GM23338 (cell line): ENCODE data around the gene LNPEP. TPM values are rescaled to one million over a fixed set of nuclear protein-coding genes. Genes with fewer than 3 reads are reported as not detected.

Experiments used
- ATAC-seq: fragments of 200-7000 bp; cut with Tn5 transposase; 3 replicates; pipeline ENCODE4 v1.9.1; 2020
- DNase-seq: peaks from one replicate; pipeline ENCODE4 v3.0.0-alpha.2; 2015; ENCODE audit warnings: low spot score
- H2AFZ ChIP-seq: fragments of 200-600 bp; sonication (generic); 2 replicates; pipeline ENCODE4 v1.8.0; 2016; ENCODE audit warnings: antibody characterized with exemption, mild to moderate bottlenecking, moderate library complexity
- H3F3A ChIP-seq: fragments of 200-600 bp; sonication (generic); replicated peaks from 2 replicates; pipeline ENCODE4 v1.8.0; 2017; ENCODE audit warnings: antibody characterized with exemption, mixed run types, low read depth
- H3K27ac ChIP-seq: fragments of 200-600 bp; sonication (generic); 2 replicates; pipeline ENCODE4 v1.6.1; 2016; ENCODE audit warnings: low read depth
- H3K27me3 ChIP-seq: fragments of 200-600 bp; sonication (generic); 2 replicates; pipeline ENCODE4 v1.8.0; 2016; ENCODE audit warnings: mild to moderate bottlenecking, mixed run types, moderate library complexity; ENCODE audit not compliant: insufficient read depth
- H3K36me3 ChIP-seq: fragments of 200-600 bp; sonication (generic); 2 replicates; pipeline ENCODE4 v1.8.0; 2016; ENCODE audit warnings: mild to moderate bottlenecking; ENCODE audit not compliant: insufficient read depth
- H3K4me1 ChIP-seq: fragments of 200-600 bp; sonication (generic); 2 replicates; pipeline ENCODE4 v1.8.0; 2016; ENCODE audit warnings: mild to moderate bottlenecking, moderate library complexity; ENCODE audit not compliant: insufficient read depth
- H3K4me2 ChIP-seq: fragments of 200-600 bp; sonication (generic); 2 replicates; pipeline ENCODE4 v1.7.1; 2017; ENCODE audit warnings: mixed run types
- H3K4me3 ChIP-seq: fragments of 200-600 bp; sonication (generic); 2 replicates; pipeline ENCODE4 v1.6.1; 2016; ENCODE audit warnings: mixed run types
- H3K79me2 ChIP-seq: fragments of 200-600 bp; sonication (generic); replicated peaks from 2 replicates; pipeline ENCODE4 v1.8.0; 2017; ENCODE audit warnings: mild to moderate bottlenecking; ENCODE audit not compliant: insufficient read depth
- H3K9me2 ChIP-seq: fragments of 200-600 bp; sonication (generic); 2 replicates; pipeline ENCODE4 v1.8.0; 2017; ENCODE audit not compliant: insufficient read depth
- H4K20me1 ChIP-seq: fragments of 200-600 bp; sonication (generic); replicated peaks from 2 replicates; pipeline ENCODE4 v1.8.0; 2017; ENCODE audit warnings: mild to moderate bottlenecking; ENCODE audit not compliant: insufficient read depth
- H3K27ac Mint-ChIP-seq: 2 replicates; pipeline ENCODE4 v1.8.0; 2020; ENCODE audit warnings: inconsistent platforms, mild to moderate bottlenecking, moderate library complexity, mixed read lengths
- H3K27me3 Mint-ChIP-seq: 3 replicates; pipeline ENCODE4 v1.8.0; 2022; ENCODE audit warnings: low read depth, mild to moderate bottlenecking, moderate library complexity, mixed read lengths, inconsistent platforms; ENCODE audit not compliant: insufficient read depth, poor library complexity
- H3K36me3 Mint-ChIP-seq: 3 replicates; pipeline ENCODE4 v1.8.0; 2021; ENCODE audit warnings: low read depth, mild to moderate bottlenecking, inconsistent platforms, moderate library complexity, mixed read lengths
- H3K4me1 Mint-ChIP-seq: 3 replicates; pipeline ENCODE4 v1.8.0; 2020; ENCODE audit warnings: mild to moderate bottlenecking, inconsistent platforms, mixed read lengths
- H3K4me3 Mint-ChIP-seq: 3 replicates; pipeline ENCODE4 v1.8.0; 2021; ENCODE audit warnings: moderate library complexity, mild to moderate bottlenecking, inconsistent platforms, mixed read lengths
- H3K9me3 Mint-ChIP-seq: 3 replicates; pipeline ENCODE4 v1.8.0; 2020; ENCODE audit warnings: moderate library complexity, mild to moderate bottlenecking, inconsistent platforms, mixed read lengths
- CTCF ChIP-seq, 2 experiments: fragments of 200-600 bp in 1 of 2; sonication (generic) in 1 of 2; conservative IDR thresholded peaks; 2 replicates each; pipeline versions ENCODE4 v1.5.1 to v1.6.1; 2016 to 2017; ENCODE audit warnings: antibody characterized with exemption in 2 of 2, low read depth in 2 of 2, mild to moderate bottlenecking in 2 of 2, moderate library complexity in 1 of 2
- EZH2 ChIP-seq: fragments of 200-600 bp; sonication (generic); IDR thresholded peaks from one replicate; pipeline ENCODE4 v1.8.0; 2017; ENCODE audit warnings: antibody characterized with exemption, mild to moderate bottlenecking, low read depth; ENCODE audit not compliant: unreplicated experiment
- EZH2phosphoT487 ChIP-seq: fragments of 200-600 bp; sonication (generic); IDR thresholded peaks from one replicate; pipeline ENCODE4 v1.8.1; 2018; ENCODE audit warnings: antibody characterized with exemption; ENCODE audit not compliant: unreplicated experiment
- JUNB ChIP-seq: IDR thresholded peaks from one replicate; pipeline ENCODE4 v1.6.1; 2016; ENCODE audit warnings: antibody characterized with exemption; ENCODE audit not compliant: unreplicated experiment
- NANOG ChIP-seq: IDR thresholded peaks from 2 replicates; pipeline ENCODE4 v1.6.1; 2016; ENCODE audit warnings: antibody characterized with exemption, borderline replicate concordance
- POLR2AphosphoS5 ChIP-seq: IDR thresholded peaks from 2 replicates; pipeline ENCODE4 v1.6.1; 2016; ENCODE audit warnings: antibody characterized with exemption, low read depth
- REST ChIP-seq: IDR thresholded peaks from one replicate; pipeline ENCODE4 v1.6.1; 2018; ENCODE audit warnings: antibody characterized with exemption; ENCODE audit not compliant: unreplicated experiment
- STAT1 ChIP-seq: IDR thresholded peaks from one replicate; pipeline ENCODE4 v1.6.1; 2016; ENCODE audit warnings: antibody characterized with exemption; ENCODE audit not compliant: unreplicated experiment
- ZNF114 ChIP-seq: fragments of 250-450 bp; sonication (Bioruptor Pico); IDR thresholded peaks from 2 replicates; pipeline ENCODE4 v1.5.0; 2020; ENCODE audit warnings: mild to moderate bottlenecking, moderate library complexity
- ZNF331 ChIP-seq: fragments of 250-450 bp; sonication (Bioruptor Pico); IDR thresholded peaks from 2 replicates; pipeline ENCODE4 v1.5.0; 2020; ENCODE audit warnings: low read depth, mild to moderate bottlenecking, moderate library complexity
- ZNF462 ChIP-seq: fragments of 250-450 bp; sonication (Bioruptor Pico); IDR thresholded peaks from 2 replicates; pipeline ENCODE4 v1.5.0; 2020; ENCODE audit warnings: mild to moderate bottlenecking, moderate library complexity
- polyA plus RNA-seq: library from polyadenylated mRNA; unstranded; fragments of >200 nt; fragmentation: Nextera tagmentation; extraction: Ambion mirVana; gene quantifications from 2 replicates; pipeline ENCODE4 v1.2.1, GENCODE V29; 2016
- total RNA-seq: library from RNA; depleted of rRNA; stranded (reverse); fragments of >200 nt; shearing (Covaris generic); gene quantifications from 2 replicates; pipeline ENCODE4 v1.2.3, GENCODE V29; 2014

LNPEP gene
- total and polyA plus RNA-seq, 2 experiments from 2014 or later = 1.2 to 8.3 TPM

GRCh38 chr5:96940586-96940985, 4.7 kb downstream of the LNPEP start:
- H3K36me3 Mint-ChIP-seq = no peaks in the 10 kb centered on the region
- peaks cover 9% of the 10 kb centered on the region for H3K27me3 Mint-ChIP-seq
- H3K27ac Mint-ChIP-seq = no peak overlapping the region
- Histone ChIP-seq H4K20me1 (no peaks in the 10 kb centered on the region), H3K36me3 (no peaks in the 10 kb centered on the region), H3K79me2 (peaks cover 7% of the 10 kb centered on the region), H3K4me3 (no peak overlapping the region), H3K4me1 (peaks cover 19% of the 10 kb centered on the region; the same call in 1 of the 2 replicates), H2AFZ (no peak overlapping the region), H3K27ac (no peak overlapping the region), H3K9me2 (0 out of 2 replicates have a peak, but pooled peaks cover 3% of the 10 kb centered on the region), H3K27me3 (peaks cover 23% of the 10 kb centered on the region), H3K4me2 (no peak overlapping the region), H3F3A (no peaks in the 10 kb centered on the region)
- no peak for DNase-seq
- H3K9me3 Mint-ChIP-seq = no peaks in the 10 kb centered on the region
- TF ChIP-seq EZH2phosphoT487 = no peak
- TF ChIP-seq EZH2 = no peak
- no peak for TF ChIP-seq CTCF (conservative IDR thresholded peaks at IDR 0.05; ENCODE audit: low read depth in 2 of 2)
- no peak for TF ChIP-seq JUNB
- no peak for TF ChIP-seq REST
- TF ChIP-seq NANOG = no peak
- no peak for ATAC-seq
- no peak overlapping the region for H3K4me3 Mint-ChIP-seq
- peaks cover 18% of the 10 kb centered on the region for H3K4me1 Mint-ChIP-seq

GRCh38 chr5:96941140-96941539, 5.3 kb downstream of the LNPEP start:
- Mint-ChIP-seq H3K9me3 (no peaks in the 10 kb centered on the region), H3K4me3 (no peak overlapping the region), H3K27me3 (peaks cover 8% of the 10 kb centered on the region), H3K4me1 (peaks cover 18% of the 10 kb centered on the region), H3K36me3 (no peaks in the 10 kb centered on the region), H3K27ac (no peak overlapping the region)
- Histone ChIP-seq H3K4me1 (peaks cover 19% of the 10 kb centered on the region; the same call in 1 of the 2 replicates), H3K79me2 (peaks cover 7% of the 10 kb centered on the region), H3K4me3 (no peak overlapping the region), H3K27ac (no peak overlapping the region), H3K4me2 (no peak overlapping the region), H3F3A (no peaks in the 10 kb centered on the region), H3K27me3 (peaks cover 21% of the 10 kb centered on the region), H3K9me2 (0 out of 2 replicates have a peak, but pooled peaks cover 3% of the 10 kb centered on the region), H3K36me3 (no peaks in the 10 kb centered on the region), H4K20me1 (no peaks in the 10 kb centered on the region), H2AFZ (no peak overlapping the region)
- DNase-seq (no peak), ATAC-seq (peak; percentile 9; the same call in 1 of the 3 replicates)
- TF ChIP-seq ZNF462 (no peak), NANOG (no peak), STAT1 (no peak), ZNF331 (CRISPR knock-in tag) (no peak), JUNB (no peak), EZH2phosphoT487 (no peak), POLR2AphosphoS5 (no peak), ZNF114 (CRISPR knock-in tag) (no peak)
